ENCODE results near the gene LMX1B.
"Not testable (repeated sequence)": the region's sequence is repeated elsewhere in the genome, so short reads cannot be mapped to it uniquely, and the experiment has no call there.

LMX1B gene

GRCh38 chr9:126650404-126651341 lies 36.9 kb downstream of the LMX1B start:
- no peak overlapping the region for H4K8ac ChIP-seq (ENCODE audit: low read depth, low read length)
- H3K9ac ChIP-seq (ENCODE audit: low read depth, low read length, poor library complexity) = peak overlapping the region; percentile 45
- H2AK5ac ChIP-seq (ENCODE audit: low read depth, low read length) = peak overlapping the region; percentile 40
- H3K14ac ChIP-seq (ENCODE audit: low read length) = no peak overlapping the region
- H3K4ac ChIP-seq (ENCODE audit: low read length) = no peak overlapping the region
- no CpG with 5 or more reads among the region's 24 CpGs for WGBS, 2 donors (ENCODE audit: extremely low coverage in 2 of 2, insufficient read length in 2 of 2, insufficient replicate concordance in 1 of 2)
- no peak overlapping the region for H3K4me3 ChIP-seq (ENCODE audit: low read length in 2 of 2)
- no peaks in the 10 kb centered on the region for H3K9me3 ChIP-seq (replicated peaks in 1 of 2; ENCODE audit: control insufficient read depth in 2 of 2, insufficient read depth in 1 of 2, low read depth in 1 of 2, low read length in 2 of 2)
- H3K36me3 ChIP-seq (replicated peaks in 1 of 2; ENCODE audit: control insufficient read depth in 2 of 2, insufficient read depth in 2 of 2, low read length in 2 of 2) = no peaks in the 10 kb centered on the region
- no peak overlapping the region for H3K4me2 ChIP-seq (ENCODE audit: insufficient read depth, low read length, poor library complexity, severe bottlenecking)
- H2BK12ac ChIP-seq (ENCODE audit: low read length) = no peak overlapping the region
- peaks cover 0 to 100% (median 18%) of the 10 kb centered on the region in 3 experiments for H3K27me3 ChIP-seq (ENCODE audit: control insufficient read depth in 3 of 3, insufficient read depth in 3 of 3, low read depth in 1 of 3, low read length in 3 of 3)
- peak overlapping the region; percentile 8 for H2BK5ac ChIP-seq (ENCODE audit: low read length)
- H2BK120ac ChIP-seq (ENCODE audit: low read depth, low read length) = no peak overlapping the region
- H4K91ac ChIP-seq (ENCODE audit: low read depth, low read length, poor library complexity) = no peak overlapping the region
- no peak for DNase-seq (ENCODE audit: low spot score)
- H3K27ac ChIP-seq (replicated peaks; ENCODE audit: low read length) = no peak overlapping the region
- H2AFZ ChIP-seq (ENCODE audit: low read length) = peak overlapping the region; percentile 28
- H3K4me1 ChIP-seq (ENCODE audit: control insufficient read depth in 2 of 2, insufficient read depth in 1 of 2, low read depth in 1 of 2, low read length in 2 of 2) = peaks cover 0 to 13% of the 10 kb centered on the region in 2 donors
- H3K18ac ChIP-seq (ENCODE audit: low read length) = peak overlapping the region; percentile 88
- no peaks in the 10 kb centered on the region for H3K79me1 ChIP-seq (ENCODE audit: low read depth, low read length)
- H3K23ac ChIP-seq (ENCODE audit: low read depth, low read length, poor library complexity) = no peak overlapping the region
- H2BK15ac ChIP-seq (ENCODE audit: low read length) = peak overlapping the region; percentile 79

DNA sequence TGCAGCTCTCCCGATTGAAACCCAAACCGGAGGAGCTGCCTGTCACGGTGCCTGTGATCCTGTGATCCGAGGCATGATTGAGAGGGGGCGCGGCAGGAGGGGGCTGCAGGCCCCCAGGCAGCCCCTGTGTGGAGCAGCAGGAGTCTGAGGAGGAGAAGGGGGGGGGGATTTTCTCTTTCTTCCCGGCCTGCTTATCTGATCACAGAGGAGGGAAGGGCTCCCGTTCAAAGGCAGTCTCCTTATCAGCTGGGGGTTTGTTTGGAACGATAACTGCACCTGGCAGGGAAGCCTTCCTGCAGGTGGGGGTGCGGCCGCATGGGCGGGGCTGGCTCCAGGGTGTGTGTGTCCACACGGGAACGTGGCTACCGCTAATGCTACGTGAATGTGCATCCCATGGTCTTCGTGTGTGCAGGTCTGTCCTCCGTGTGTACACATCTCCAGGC lies 38.4 kb downstream of the LMX1B start:
- no peak for DNase-seq (ENCODE audit: low spot score)
- no peak overlapping the region for H4K91ac ChIP-seq (ENCODE audit: low read depth, low read length, poor library complexity)
- H3K36me3 ChIP-seq (replicated peaks in 1 of 2; ENCODE audit: control insufficient read depth in 2 of 2, insufficient read depth in 2 of 2, low read length in 2 of 2) = no peaks in the 10 kb centered on the region
- H2BK12ac ChIP-seq (ENCODE audit: low read length) = no peak overlapping the region
- H2AFZ ChIP-seq (ENCODE audit: low read length) = no peak overlapping the region
- H3K4me1 ChIP-seq (ENCODE audit: control insufficient read depth in 2 of 2, insufficient read depth in 1 of 2, low read depth in 1 of 2, low read length in 2 of 2) = peaks cover 0 to 13% of the 10 kb centered on the region in 2 donors
- H3K27me3 ChIP-seq (ENCODE audit: control insufficient read depth in 3 of 3, insufficient read depth in 3 of 3, low read depth in 1 of 3, low read length in 3 of 3) = peaks cover 0 to 98% (median 16%) of the 10 kb centered on the region in 3 experiments
- no peak overlapping the region for H2BK120ac ChIP-seq (ENCODE audit: low read depth, low read length)
- H3K4ac ChIP-seq (ENCODE audit: low read length) = no peak overlapping the region
- H3K18ac ChIP-seq (ENCODE audit: low read length) = peak overlapping the region; percentile 79
- H3K79me1 ChIP-seq (ENCODE audit: low read depth, low read length) = no peaks in the 10 kb centered on the region
- H2AK5ac ChIP-seq (ENCODE audit: low read depth, low read length) = peak overlapping the region; percentile 57
- no peak overlapping the region for H3K27ac ChIP-seq (replicated peaks; ENCODE audit: low read length)
- H3K4me3 ChIP-seq (ENCODE audit: low read length in 2 of 2) = no peak overlapping the region
- H2BK5ac ChIP-seq (ENCODE audit: low read length) = peak overlapping the region; percentile 79
- peak overlapping the region; percentile 57 for H3K14ac ChIP-seq (ENCODE audit: low read length)
- H3K4me2 ChIP-seq (ENCODE audit: insufficient read depth, low read length, poor library complexity, severe bottlenecking) = no peak overlapping the region
- H3K9ac ChIP-seq (ENCODE audit: low read depth, low read length, poor library complexity) = peak overlapping the region; percentile 51
- no CpG with 5 or more reads among the region's 18 CpGs for WGBS, 2 donors (ENCODE audit: extremely low coverage in 2 of 2, insufficient read length in 2 of 2, insufficient replicate concordance in 1 of 2)
- no peaks in the 10 kb centered on the region for H3K9me3 ChIP-seq (replicated peaks in 1 of 2; ENCODE audit: control insufficient read depth in 2 of 2, insufficient read depth in 1 of 2, low read depth in 1 of 2, low read length in 2 of 2)
- H4K8ac ChIP-seq (ENCODE audit: low read depth, low read length) = no peak overlapping the region
- H2BK15ac ChIP-seq (ENCODE audit: low read length) = peak overlapping the region; percentile 54
- H3K23ac ChIP-seq (ENCODE audit: low read depth, low read length, poor library complexity) = peak overlapping the region; percentile 5

GRCh38 chr9:126654124-126654523 lies 40.4 kb downstream of the LMX1B start:
- peak overlapping the region; percentile 72 for H2AK5ac ChIP-seq (ENCODE audit: low read depth, low read length)
- H3K9ac ChIP-seq (ENCODE audit: low read depth, low read length, poor library complexity) = no peak overlapping the region
- H3K4me2 ChIP-seq (ENCODE audit: insufficient read depth, low read length, poor library complexity, severe bottlenecking) = no peak overlapping the region
- H2BK12ac ChIP-seq (ENCODE audit: low read length) = no peak overlapping the region
- peak overlapping the region; percentile 69 for H2BK15ac ChIP-seq (ENCODE audit: low read length)
- H3K23ac ChIP-seq (ENCODE audit: low read depth, low read length, poor library complexity) = no peak overlapping the region
- H3K4me3 ChIP-seq (ENCODE audit: low read length in 2 of 2) = no peak overlapping the region
- no peak for DNase-seq (ENCODE audit: low spot score)
- peaks cover 9 to 18% of the 10 kb centered on the region in 2 donors for H3K4me1 ChIP-seq (ENCODE audit: control insufficient read depth in 2 of 2, insufficient read depth in 1 of 2, low read depth in 1 of 2, low read length in 2 of 2)
- no peak overlapping the region for H4K8ac ChIP-seq (ENCODE audit: low read depth, low read length)
- H3K27ac ChIP-seq (replicated peaks; ENCODE audit: low read length) = no peak overlapping the region
- peaks cover 0 to 97% (median 12%) of the 10 kb centered on the region in 3 experiments for H3K27me3 ChIP-seq (ENCODE audit: control insufficient read depth in 3 of 3, insufficient read depth in 3 of 3, low read depth in 1 of 3, low read length in 3 of 3)
- no peaks in the 10 kb centered on the region for H3K36me3 ChIP-seq (replicated peaks in 1 of 2; ENCODE audit: control insufficient read depth in 2 of 2, insufficient read depth in 2 of 2, low read length in 2 of 2)
- no peak overlapping the region for H2AFZ ChIP-seq (ENCODE audit: low read length)
- no CpG with 5 or more reads among the region's 7 CpGs for WGBS, 2 donors (ENCODE audit: extremely low coverage in 2 of 2, insufficient read length in 2 of 2, insufficient replicate concordance in 1 of 2)
- no peak overlapping the region for H3K18ac ChIP-seq (ENCODE audit: low read length)
- no peaks in the 10 kb centered on the region for H3K9me3 ChIP-seq (replicated peaks in 1 of 2; ENCODE audit: control insufficient read depth in 2 of 2, insufficient read depth in 1 of 2, low read depth in 1 of 2, low read length in 2 of 2)
- H2BK5ac ChIP-seq (ENCODE audit: low read length) = peak overlapping the region; percentile 25
- H3K14ac ChIP-seq (ENCODE audit: low read length) = no peak overlapping the region
- H3K4ac ChIP-seq (ENCODE audit: low read length) = no peak overlapping the region
- H3K79me1 ChIP-seq (ENCODE audit: low read depth, low read length) = no peaks in the 10 kb centered on the region
- H2BK120ac ChIP-seq (ENCODE audit: low read depth, low read length) = no peak overlapping the region
- H4K91ac ChIP-seq (ENCODE audit: low read depth, low read length, poor library complexity) = no peak overlapping the region

- H3K27ac ChIP-seq (replicated peaks; ENCODE audit: low read length); H3K9me3 ChIP-seq (replicated peaks in 1 of 2; ENCODE audit: control insufficient read depth in 2 of 2, insufficient read depth in 1 of 2, low read depth in 1 of 2, low read length in 2 of 2); H3K36me3 ChIP-seq (replicated peaks in 1 of 2; ENCODE audit: control insufficient read depth in 2 of 2, insufficient read depth in 2 of 2, low read length in 2 of 2); H3K4ac ChIP-seq (ENCODE audit: low read length); H3K79me1 ChIP-seq (ENCODE audit: low read depth, low read length); DNase-seq (ENCODE audit: low spot score); H2BK120ac ChIP-seq (ENCODE audit: low read depth, low read length); H2BK12ac ChIP-seq (ENCODE audit: low read length); H2AK5ac ChIP-seq (ENCODE audit: low read depth, low read length); H3K23ac ChIP-seq (ENCODE audit: low read depth, low read length, poor library complexity); H2AFZ ChIP-seq (ENCODE audit: low read length); H3K4me2 ChIP-seq (ENCODE audit: insufficient read depth, low read length, poor library complexity, severe bottlenecking); H4K8ac ChIP-seq (ENCODE audit: low read depth, low read length); H3K4me3 ChIP-seq (ENCODE audit: low read length in 2 of 2); H2BK5ac ChIP-seq (ENCODE audit: low read length); H2BK15ac ChIP-seq (ENCODE audit: low read length); H4K91ac ChIP-seq (ENCODE audit: low read depth, low read length, poor library complexity): not testable (repeated sequence)
- Histone ChIP-seq H3K4me1 (ENCODE audit: control insufficient read depth in 2 of 2, insufficient read depth in 1 of 2, low read depth in 1 of 2, low read length in 2 of 2) (peaks cover 11 to 18% of the 10 kb centered on the region in 2 donors), H3K18ac (ENCODE audit: low read length) (peak overlapping the region; percentile 1), H3K27me3 (ENCODE audit: control insufficient read depth in 3 of 3, insufficient read depth in 3 of 3, low read depth in 1 of 3, low read length in 3 of 3) (peaks cover 0 to 86% (median 12%) of the 10 kb centered on the region in 3 experiments), H3K14ac (ENCODE audit: low read length) (peak overlapping the region; percentile 32), H3K9ac (ENCODE audit: low read depth, low read length, poor library complexity) (peak overlapping the region; percentile 36)
- no CpG with 5 or more reads among the region's 4 CpGs for WGBS, 2 donors (ENCODE audit: extremely low coverage in 2 of 2, insufficient read length in 2 of 2, insufficient replicate concordance in 1 of 2)
These were observed 42.5 kb downstream of the LMX1B start for GRCh38 chr9:126656214-126656613.
